GM18499 (cell line): ENCODE data around the gene ARHGEF19.
"Not testable (repeated sequence)": the region's sequence is repeated elsewhere in the genome, so short reads cannot be mapped to it uniquely, and the experiment has no call there.

Source experiments
- ATAC-seq: cut with Tn5 transposase; IDR thresholded peaks from one replicate; pipeline ENCODE4 v1.9.1; 2021; ENCODE audit warnings: moderate number of reproducible peaks; ENCODE audit not compliant: insufficient read depth, unreplicated experiment

The ARHGEF19 gene

GRCh38 chr1:16212251-16212961, at the start of gene ARHGEF19:
Gene ARHGEF19 (minus strand): TSS chr1:16212652. CDS start chr1:16209054, 3,598 bp downstream.
- no peak for ATAC-seq

GRCh38 chr1:16262067-16262466, 49.6 kb upstream of the ARHGEF19 start:
- ATAC-seq: no peak

GRCh38 chr1:16260814-16261213, 48.4 kb upstream of the ARHGEF19 start:
- ATAC-seq: no peak

- no peak for ATAC-seq
Observed at GRCh38 chr1:16258591-16259135, 46.2 kb upstream of the ARHGEF19 start.

- no peak for ATAC-seq
Observed at GRCh38 chr1:16257968-16258367, 45.5 kb upstream of the ARHGEF19 start.

GRCh38 chr1:16257556-16257955, 45.1 kb upstream of the ARHGEF19 start:
- ATAC-seq: not testable (repeated sequence)

- no peak for ATAC-seq
Observed at GRCh38 chr1:16256478-16256877, 44.0 kb upstream of the ARHGEF19 start.

- ATAC-seq: no peak
Observed at GRCh38 chr1:16254263-16254928, 41.9 kb upstream of the ARHGEF19 start.

- no peak for ATAC-seq
Observed at GRCh38 chr1:16253332-16253922, 41.0 kb upstream of the ARHGEF19 start.

- no peak for ATAC-seq
Observed at GRCh38 chr1:16252912-16253311, 40.5 kb upstream of the ARHGEF19 start.

DNA sequence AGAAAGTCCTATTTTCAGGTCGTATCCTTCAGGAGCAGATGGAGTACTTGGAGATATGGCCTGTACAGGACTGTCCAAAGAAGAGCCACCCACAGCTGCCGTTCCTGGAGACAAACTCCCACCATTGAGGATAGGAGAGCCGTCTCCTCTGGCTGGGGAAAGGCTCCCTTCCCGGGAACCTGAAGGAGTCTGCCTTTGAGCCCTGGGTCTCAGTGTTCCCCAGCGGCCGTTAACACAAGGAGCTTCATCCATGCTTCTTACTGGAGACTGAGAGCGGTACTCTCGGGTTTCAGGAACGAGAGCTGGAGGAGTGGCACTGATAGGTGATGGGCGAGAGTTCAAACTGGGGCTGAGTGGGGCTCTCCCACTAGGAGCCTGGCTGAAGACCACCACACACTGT, 38.9 kb upstream of the ARHGEF19 start:
- ATAC-seq: no peak

DNA sequence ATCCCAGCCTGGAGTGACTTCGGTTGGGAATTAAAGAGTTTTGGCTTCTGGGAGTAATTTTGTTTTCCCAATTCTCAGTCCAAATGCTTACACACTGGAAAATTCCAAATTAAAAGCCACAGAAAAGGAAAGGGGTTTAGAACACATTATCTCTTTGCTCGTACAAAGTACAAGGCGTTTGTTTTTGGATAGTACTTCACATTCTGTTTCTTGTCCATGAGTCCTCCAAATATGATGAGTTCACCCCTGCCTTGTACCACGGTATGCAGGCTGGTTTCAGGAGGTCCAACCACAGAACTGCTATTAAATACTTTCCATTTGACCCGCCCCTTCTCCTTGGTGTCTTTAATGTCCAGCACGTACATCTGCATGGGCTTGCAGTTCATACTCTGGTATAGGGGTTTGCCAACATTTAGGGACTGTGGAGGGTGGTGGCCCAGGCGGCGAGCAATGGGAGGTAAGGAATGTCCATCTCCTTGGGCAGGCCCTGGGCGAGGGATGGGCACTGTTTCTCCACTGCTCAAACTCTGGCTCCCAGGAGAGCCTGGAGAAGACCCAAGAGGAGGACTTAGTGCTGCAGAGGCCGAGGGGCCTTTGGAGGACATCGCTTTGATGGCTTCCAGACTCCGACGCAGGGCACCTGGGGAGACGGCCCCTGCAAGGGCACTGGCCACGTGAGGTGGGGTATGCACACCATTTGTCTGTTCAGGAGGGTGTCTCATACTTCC, 38.2 kb upstream of the ARHGEF19 start:
- no peak for ATAC-seq

GRCh38 chr1:16249596-16250241, 37.3 kb upstream of the ARHGEF19 start:
- ATAC-seq: no peak

- no peak for ATAC-seq
Observed at GRCh38 chr1:16248603-16249516, 36.4 kb upstream of the ARHGEF19 start.

GRCh38 chr1:16248007-16248436, 35.6 kb upstream of the ARHGEF19 start:
- no peak for ATAC-seq

DNA sequence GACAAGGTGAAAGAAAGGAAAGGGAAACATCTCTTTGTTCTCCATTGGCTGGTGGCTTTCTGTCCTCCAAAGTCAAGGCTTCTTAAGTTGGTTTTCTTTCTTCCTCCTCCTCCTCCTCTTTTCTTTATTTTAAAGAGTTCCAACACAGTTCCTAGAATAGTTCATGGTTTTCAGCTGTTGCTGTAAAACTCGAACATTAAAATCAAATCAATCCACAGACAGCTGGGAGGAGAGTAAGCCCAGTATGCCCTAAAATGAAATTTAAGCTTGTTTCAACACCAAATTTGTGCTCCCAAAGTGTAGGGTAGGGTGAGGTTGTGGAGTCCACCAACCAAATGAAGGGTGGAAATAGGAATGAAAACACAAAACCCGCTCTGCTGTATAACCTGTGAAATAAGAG, 35.0 kb upstream of the ARHGEF19 start:
- ATAC-seq: no peak

- ATAC-seq: no peak
Observed at GRCh38 chr1:16246961-16247360, 34.5 kb upstream of the ARHGEF19 start.

DNA sequence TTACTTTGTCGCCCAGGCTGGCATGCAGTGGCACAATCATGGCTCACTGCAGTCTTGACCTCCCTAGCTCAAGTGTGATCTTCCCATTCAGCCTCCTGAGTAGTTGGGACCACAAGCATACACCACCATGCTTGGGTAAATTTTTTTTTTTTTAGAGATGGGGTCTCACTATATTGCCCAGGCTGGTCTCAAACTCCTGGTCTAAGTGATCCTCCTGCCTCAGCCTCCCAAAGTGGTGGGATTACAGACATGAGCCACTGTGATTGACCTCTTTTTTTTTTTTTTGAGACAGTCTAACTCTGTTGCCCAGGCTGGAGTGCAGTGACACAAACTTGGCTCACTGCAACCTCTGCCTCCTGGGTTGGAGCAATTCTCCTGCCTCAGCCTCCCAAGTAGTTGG, 33.8 kb upstream of the ARHGEF19 start:
- ATAC-seq: not testable (repeated sequence)
